ENCODE measurements around the gene FSD2.

FSD2 gene

DNA sequence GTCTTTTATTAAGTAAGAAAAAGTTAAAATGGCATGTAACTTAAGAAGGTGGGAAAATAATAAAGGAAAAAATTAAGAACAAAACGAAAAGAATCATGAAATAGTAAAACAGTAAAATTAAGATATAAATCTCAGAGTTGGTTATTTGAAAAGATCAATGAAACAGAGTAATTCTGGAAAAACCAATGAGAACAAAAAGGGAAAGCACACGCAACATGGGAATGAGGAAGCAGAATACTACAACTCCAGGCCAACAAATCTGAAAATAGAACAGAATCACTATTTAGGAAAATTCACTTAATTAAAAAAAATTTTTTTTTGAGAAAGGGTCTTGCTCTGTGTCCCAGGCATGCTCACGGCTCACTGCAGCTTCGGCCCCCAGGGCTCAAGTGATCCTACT lies 34.3 kb upstream of the FSD2 start:
- TF ChIP-seq, protein P1, sequence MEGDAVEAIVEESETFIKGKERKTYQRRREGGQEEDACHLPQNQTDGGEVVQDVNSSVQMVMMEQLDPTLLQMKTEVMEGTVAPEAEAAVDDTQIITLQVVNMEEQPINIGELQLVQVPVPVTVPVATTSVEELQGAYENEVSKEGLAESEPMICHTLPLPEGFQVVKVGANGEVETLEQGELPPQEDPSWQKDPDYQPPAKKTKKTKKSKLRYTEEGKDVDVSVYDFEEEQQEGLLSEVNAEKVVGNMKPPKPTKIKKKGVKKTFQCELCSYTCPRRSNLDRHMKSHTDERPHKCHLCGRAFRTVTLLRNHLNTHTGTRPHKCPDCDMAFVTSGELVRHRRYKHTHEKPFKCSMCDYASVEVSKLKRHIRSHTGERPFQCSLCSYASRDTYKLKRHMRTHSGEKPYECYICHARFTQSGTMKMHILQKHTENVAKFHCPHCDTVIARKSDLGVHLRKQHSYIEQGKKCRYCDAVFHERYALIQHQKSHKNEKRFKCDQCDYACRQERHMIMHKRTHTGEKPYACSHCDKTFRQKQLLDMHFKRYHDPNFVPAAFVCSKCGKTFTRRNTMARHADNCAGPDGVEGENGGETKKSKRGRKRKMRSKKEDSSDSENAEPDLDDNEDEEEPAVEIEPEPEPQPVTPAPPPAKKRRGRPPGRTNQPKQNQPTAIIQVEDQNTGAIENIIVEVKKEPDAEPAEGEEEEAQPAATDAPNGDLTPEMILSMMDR (IDR thresholded peaks at IDR 0.05; ENCODE audit: low read length), result no peak
- TF ChIP-seq EZH2phosphoT487 (IDR thresholded peaks at IDR 0.05; ENCODE audit: low read length) (no peak), EZH2 (optimal IDR thresholded peaks at IDR 0.05; ENCODE audit: low read depth, low read length) (no peak)
- no peak for DNase-seq
- Histone ChIP-seq H3K9me3 (replicated peaks; ENCODE audit: insufficient read depth, low read length) (no peaks in the 10 kb centered on the region), H3K9me2 (replicated peaks; ENCODE audit: insufficient read depth, low read length) (no peaks in the 10 kb centered on the region), H3K27ac (ENCODE audit: low read length) (no peak overlapping the region), H3K4me1 (ENCODE audit: low read length) (no peaks in the 10 kb centered on the region), H3K4me3 (ENCODE audit: low read length) (no peak overlapping the region), H3F3A (ENCODE audit: insufficient read depth, low read length) (no peaks in the 10 kb centered on the region), H3K27me3 (replicated peaks; ENCODE audit: insufficient read depth, low read length) (no peaks in the 10 kb centered on the region), H2AFZ (ENCODE audit: low read length) (no peak overlapping the region), H4K20me1 (ENCODE audit: insufficient read depth, low read length) (no peaks in the 10 kb centered on the region), H3K9ac (ENCODE audit: low read length) (no peak overlapping the region), H3K36me3 (replicated peaks; ENCODE audit: insufficient read depth, low read length) (0 out of 2 replicates have a peak, but pooled peaks cover 3% of the 10 kb centered on the region), H3K79me2 (ENCODE audit: low read length) (no peaks in the 10 kb centered on the region), H3K4me2 (ENCODE audit: low read depth, low read length) (no peak overlapping the region)

GRCh38 chr15:82839136-82839535 lies 33.3 kb upstream of the FSD2 start:
- Histone ChIP-seq H3K27me3 (replicated peaks; ENCODE audit: insufficient read depth, low read length) (no peaks in the 10 kb centered on the region), H3K9me3 (replicated peaks; ENCODE audit: insufficient read depth, low read length) (no peaks in the 10 kb centered on the region), H3K79me2 (ENCODE audit: low read length) (no peaks in the 10 kb centered on the region), H3F3A (ENCODE audit: insufficient read depth, low read length) (no peaks in the 10 kb centered on the region), H3K9me2 (replicated peaks; ENCODE audit: insufficient read depth, low read length) (no peaks in the 10 kb centered on the region), H3K4me1 (ENCODE audit: low read length) (no peaks in the 10 kb centered on the region), H3K4me2 (ENCODE audit: low read depth, low read length) (no peak overlapping the region), H4K20me1 (ENCODE audit: insufficient read depth, low read length) (no peaks in the 10 kb centered on the region), H2AFZ (ENCODE audit: low read length) (no peak overlapping the region), H3K4me3 (ENCODE audit: low read length) (no peak overlapping the region), H3K27ac (ENCODE audit: low read length) (no peak overlapping the region), H3K36me3 (replicated peaks; ENCODE audit: insufficient read depth, low read length) (peaks cover 5% of the 10 kb centered on the region; the same call in 1 of the 2 replicates), H3K9ac (ENCODE audit: low read length) (no peak overlapping the region)
- DNase-seq, result no peak
- TF ChIP-seq, protein P1 (IDR thresholded peaks at IDR 0.05; ENCODE audit: low read length), result no peak
- TF ChIP-seq EZH2 (optimal IDR thresholded peaks at IDR 0.05; ENCODE audit: low read depth, low read length), result no peak
- TF ChIP-seq EZH2phosphoT487 (IDR thresholded peaks at IDR 0.05; ENCODE audit: low read length), result no peak

DNA sequence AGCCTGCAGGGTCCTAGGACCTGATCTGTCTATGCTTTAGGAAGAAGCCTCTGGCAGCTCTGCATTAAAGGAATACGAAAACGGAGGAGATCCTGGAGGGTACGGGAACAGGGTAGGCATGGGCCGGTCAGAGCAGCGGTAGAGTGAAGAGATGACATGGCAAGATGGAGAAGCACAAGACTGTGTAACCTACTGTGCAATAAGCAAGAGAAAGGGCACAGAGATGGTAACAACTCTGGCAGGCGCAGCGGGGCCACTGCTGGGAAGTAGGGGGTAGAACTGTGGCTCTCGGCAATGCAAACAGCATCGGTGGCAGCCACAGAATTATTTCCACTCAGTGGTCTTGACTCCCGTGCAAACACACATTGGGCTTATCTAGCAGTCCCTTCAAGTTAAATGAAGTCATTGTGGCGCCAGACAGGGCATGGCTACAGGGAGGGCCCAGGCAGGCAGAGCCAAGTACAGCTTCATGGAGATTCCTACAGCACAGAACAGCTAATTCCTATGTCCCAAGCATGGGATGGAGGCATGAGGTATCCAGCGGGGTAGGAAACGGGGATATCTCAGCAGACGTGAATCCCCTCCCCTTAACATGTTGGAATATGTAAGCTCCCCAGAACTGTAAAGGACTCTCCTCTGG lies 32.3 kb upstream of the FSD2 start:
- no peaks in the 10 kb centered on the region for H3K9me2 ChIP-seq (replicated peaks; ENCODE audit: insufficient read depth, low read length)
- no peak overlapping the region for H3K27ac ChIP-seq (ENCODE audit: low read length)
- TF ChIP-seq, protein P1 (IDR thresholded peaks at IDR 0.05; ENCODE audit: low read length), result no peak
- TF ChIP-seq EZH2phosphoT487 (IDR thresholded peaks at IDR 0.05; ENCODE audit: low read length), result no peak
- no peak for TF ChIP-seq EZH2 (optimal IDR thresholded peaks at IDR 0.05; ENCODE audit: low read depth, low read length)
- H3K4me2 ChIP-seq (ENCODE audit: low read depth, low read length), result no peak overlapping the region
- H3K79me2 ChIP-seq (ENCODE audit: low read length), result no peaks in the 10 kb centered on the region
- no peak overlapping the region for H3K9ac ChIP-seq (ENCODE audit: low read length)
- H3K9me3 ChIP-seq (replicated peaks; ENCODE audit: insufficient read depth, low read length), result no peaks in the 10 kb centered on the region
- H2AFZ ChIP-seq (ENCODE audit: low read length), result no peak overlapping the region
- H3K36me3 ChIP-seq (replicated peaks; ENCODE audit: insufficient read depth, low read length), result peaks cover 6% of the 10 kb centered on the region; the same call in 1 of the 2 replicates
- no peaks in the 10 kb centered on the region for H3K4me1 ChIP-seq (ENCODE audit: low read length)
- H3K27me3 ChIP-seq (replicated peaks; ENCODE audit: insufficient read depth, low read length), result no peaks in the 10 kb centered on the region
- H4K20me1 ChIP-seq (ENCODE audit: insufficient read depth, low read length), result no peaks in the 10 kb centered on the region
- no peaks in the 10 kb centered on the region for H3F3A ChIP-seq (ENCODE audit: insufficient read depth, low read length)
- H3K4me3 ChIP-seq (ENCODE audit: low read length), result no peak overlapping the region
- no peak for DNase-seq
